ENCODE measurements around the gene NHSL1. TPM values are rescaled to one million over a fixed set of nuclear protein-coding genes. Genes with fewer than 3 reads are reported as not detected.
A peak's percentile ranks its signal among the peaks of the same experiment; 100 is the strongest.

NHSL1 gene
- total RNA-seq, 2 experiments from 2014 or later = 0.53 to 0.70 TPM

DNA sequence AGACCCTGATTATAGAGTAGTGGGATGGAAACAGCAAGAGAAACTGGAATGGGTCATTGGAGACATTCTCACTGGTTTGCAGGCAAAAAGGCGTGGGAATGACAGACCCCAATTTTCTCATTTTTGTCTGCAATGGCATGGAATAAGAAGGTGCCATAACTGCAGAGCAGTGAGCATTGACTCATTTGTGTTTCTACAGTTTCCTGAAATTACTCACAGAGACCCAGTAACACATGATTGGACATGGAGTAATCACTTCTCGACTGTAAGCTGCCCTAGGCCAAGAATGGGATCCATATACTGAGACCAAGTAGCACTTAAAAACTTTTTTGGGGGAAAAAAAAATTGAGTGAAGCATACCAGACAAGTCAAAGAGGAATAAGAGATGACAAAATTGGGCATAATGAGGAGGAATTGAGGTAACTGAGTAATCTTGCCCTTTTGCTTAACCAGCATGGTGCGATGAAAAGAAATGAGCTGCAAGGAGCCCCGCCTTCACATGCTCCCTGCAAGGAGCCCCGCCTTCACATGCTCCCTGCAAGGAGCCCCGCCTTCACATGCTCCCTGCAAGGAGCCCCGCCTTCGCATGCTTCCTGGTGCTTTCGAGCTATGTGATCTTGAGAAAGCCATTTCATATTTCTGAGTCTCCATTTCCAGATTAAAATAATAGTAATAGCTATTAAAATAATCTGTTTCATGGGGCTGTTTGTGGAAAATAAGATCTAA, 44.1 kb downstream of the NHSL1 start:
- Mint-ChIP-seq H3K27me3 (no peaks in the 10 kb centered on the region), H3K9me3 (ENCODE audit: low read depth) (no peaks in the 10 kb centered on the region), H3K36me3 (ENCODE audit: low read depth) (no peaks in the 10 kb centered on the region), H3K27ac (peak overlapping the region; percentile 76), H3K4me3 (peak overlapping the region; percentile 24), H3K4me1 (peaks cover 23% of the 10 kb centered on the region)
- peak; percentile 72 for DNase-seq
- CTCF ChIA-PET = interaction anchor here (0.6 to 1.4 kb wide), 9 partner anchors 14 to 66 kb away, joined by 3 to 9 read pairs (median 4); no protein-coding TSS in a partner anchor
- intact Hi-C loops (cut with DNase I, micrococcal nuclease) = loop anchor here in 1 of 2 experiments (1.0 kb wide), 1 partner anchor 51 kb away; the partner anchor contains the start of gene HEBP2
- POLR2A ChIA-PET = interaction anchor here (0.7 to 1.3 kb wide), 2 partner anchors 10 to 19 kb away, joined by 3 to 5 read pairs; no protein-coding TSS in a partner anchor
- ATAC-seq = peak; percentile 82

DNA sequence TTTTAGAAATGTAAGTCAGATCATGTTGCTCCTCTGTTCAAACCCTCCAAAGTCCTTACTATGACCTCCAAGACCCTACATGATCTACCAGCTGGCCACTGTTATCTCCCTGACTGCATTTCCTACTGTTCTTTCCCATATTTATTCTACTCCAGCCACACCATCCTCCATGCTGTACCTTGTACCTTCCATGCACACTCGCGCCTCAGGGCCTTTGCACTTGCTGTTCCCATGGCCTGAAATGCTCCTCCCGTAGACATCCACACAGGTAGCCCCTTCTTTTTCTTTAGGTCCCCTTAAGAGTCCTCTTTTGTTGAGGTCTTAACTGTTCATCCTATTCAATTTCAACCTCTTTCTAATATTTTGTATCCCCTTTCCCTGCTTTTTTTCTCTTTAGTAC, 48.3 kb downstream of the NHSL1 start:
- no peaks in the 10 kb centered on the region for H3K9me3 Mint-ChIP-seq (ENCODE audit: low read depth)
- DNase-seq (no peak), ATAC-seq (no peak)
- intact Hi-C loops (cut with DNase I, micrococcal nuclease) = no loop called here
- no peak overlapping the region for H3K4me3 Mint-ChIP-seq
- POLR2A ChIA-PET = no interaction called here
- H3K36me3 Mint-ChIP-seq (ENCODE audit: low read depth) = no peaks in the 10 kb centered on the region
- H3K4me1 Mint-ChIP-seq = peaks cover 15% of the 10 kb centered on the region
- H3K27me3 Mint-ChIP-seq = no peaks in the 10 kb centered on the region
- H3K27ac Mint-ChIP-seq = no peak overlapping the region
- CTCF ChIA-PET = interaction anchor here (0.7 kb wide), 1 partner anchor 13 kb away, joined by 3 read pairs; no protein-coding TSS in a partner anchor

DNA sequence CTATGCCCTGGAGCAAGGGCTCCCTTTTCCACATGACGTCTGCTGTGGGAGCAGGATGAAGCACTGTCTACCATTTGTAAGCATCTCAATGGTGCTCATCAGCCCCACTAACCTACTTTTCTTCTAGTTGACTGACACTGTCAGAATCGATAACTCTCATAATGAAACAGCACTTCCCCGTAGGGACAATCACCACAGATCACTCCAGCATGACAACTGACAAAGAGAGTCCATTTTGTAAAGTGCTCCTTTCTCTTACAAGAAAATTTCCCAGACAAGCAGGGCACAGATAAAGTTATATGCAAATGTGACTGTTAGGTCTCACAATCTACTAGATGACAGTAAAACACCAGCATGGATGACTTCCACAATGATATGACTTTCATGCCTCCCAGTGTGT, 48.8 kb downstream of the NHSL1 start:
- DNase-seq (no peak), ATAC-seq (no peak)
- no peaks in the 10 kb centered on the region for H3K9me3 Mint-ChIP-seq (ENCODE audit: low read depth)
- no peak overlapping the region for H3K4me3 Mint-ChIP-seq
- H3K27me3 Mint-ChIP-seq = no peaks in the 10 kb centered on the region
- CTCF ChIA-PET = no interaction called here
- peaks cover 9% of the 10 kb centered on the region for H3K4me1 Mint-ChIP-seq
- no peak overlapping the region for H3K27ac Mint-ChIP-seq
- POLR2A ChIA-PET = no interaction called here
- H3K36me3 Mint-ChIP-seq (ENCODE audit: low read depth) = no peaks in the 10 kb centered on the region
- intact Hi-C loops (cut with DNase I, micrococcal nuclease) = no loop called here

DNA sequence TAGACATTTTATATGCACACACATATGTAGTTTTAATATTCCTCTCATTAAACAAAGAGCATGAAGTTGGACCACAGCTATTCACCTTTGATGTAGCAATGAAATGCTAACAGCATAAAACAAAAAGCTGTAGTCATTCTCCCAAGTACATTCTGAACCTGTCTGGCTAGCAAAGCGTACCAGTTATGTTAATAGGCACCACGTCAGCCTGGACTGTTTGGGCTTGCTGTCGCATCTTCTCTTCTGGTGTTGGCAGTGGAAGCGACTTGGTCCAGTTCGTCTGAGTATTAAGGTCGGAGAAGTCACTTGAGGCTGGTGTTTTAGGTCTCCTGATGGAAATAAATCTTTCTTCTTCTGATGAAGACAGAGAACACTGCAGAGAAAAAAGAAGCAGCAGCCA, 52.5 kb downstream of the NHSL1 start:
- POLR2A ChIA-PET = no interaction called here
- DNase-seq = no peak
- intact Hi-C loops (cut with DNase I, micrococcal nuclease) = no loop called here
- CTCF ChIA-PET = interaction anchor here (1.5 kb wide), 1 partner anchor 17 kb away, joined by 6 read pairs; no protein-coding TSS in a partner anchor
- Mint-ChIP-seq H3K9me3 (ENCODE audit: low read depth) (peaks cover 1% of the 10 kb centered on the region), H3K27ac (no peak overlapping the region), H3K36me3 (ENCODE audit: low read depth) (no peaks in the 10 kb centered on the region), H3K4me1 (no peaks in the 10 kb centered on the region), H3K4me3 (no peak overlapping the region), H3K27me3 (no peaks in the 10 kb centered on the region)
- ATAC-seq = no peak

DNA sequence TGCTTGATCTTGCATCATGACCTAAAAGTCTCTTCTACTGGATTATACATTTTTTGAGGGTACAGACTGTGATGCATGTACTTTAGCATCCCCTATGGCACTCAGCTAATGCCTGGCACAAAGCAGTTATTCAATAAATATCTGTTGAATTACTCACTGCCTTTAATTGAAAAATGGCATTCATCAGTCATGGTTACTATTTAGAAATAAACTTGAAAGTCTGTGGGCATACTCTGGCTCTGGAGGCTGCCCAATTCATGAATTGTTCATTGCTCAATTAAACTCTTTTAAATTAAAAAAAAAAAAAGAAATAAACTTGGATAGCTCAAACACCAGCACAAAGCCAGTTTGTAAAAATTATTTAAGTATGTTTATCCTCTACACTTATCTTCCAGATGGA, 55.3 kb downstream of the NHSL1 start:
- ATAC-seq (no peak), DNase-seq (no peak)
- H3K27ac Mint-ChIP-seq = no peak overlapping the region
- no peak overlapping the region for H3K4me3 Mint-ChIP-seq
- no peaks in the 10 kb centered on the region for H3K27me3 Mint-ChIP-seq
- H3K36me3 Mint-ChIP-seq (ENCODE audit: low read depth) = no peaks in the 10 kb centered on the region
- ChIA-PET POLR2A (no interaction called here), CTCF (interaction anchor here (0.6 kb wide), 1 partner anchor 15 kb away, joined by 3 read pairs; no protein-coding TSS in a partner anchor)
- H3K4me1 Mint-ChIP-seq = no peaks in the 10 kb centered on the region
- peaks cover 1% of the 10 kb centered on the region for H3K9me3 Mint-ChIP-seq (ENCODE audit: low read depth)
- intact Hi-C loops (cut with DNase I, micrococcal nuclease) = no loop called here

DNA sequence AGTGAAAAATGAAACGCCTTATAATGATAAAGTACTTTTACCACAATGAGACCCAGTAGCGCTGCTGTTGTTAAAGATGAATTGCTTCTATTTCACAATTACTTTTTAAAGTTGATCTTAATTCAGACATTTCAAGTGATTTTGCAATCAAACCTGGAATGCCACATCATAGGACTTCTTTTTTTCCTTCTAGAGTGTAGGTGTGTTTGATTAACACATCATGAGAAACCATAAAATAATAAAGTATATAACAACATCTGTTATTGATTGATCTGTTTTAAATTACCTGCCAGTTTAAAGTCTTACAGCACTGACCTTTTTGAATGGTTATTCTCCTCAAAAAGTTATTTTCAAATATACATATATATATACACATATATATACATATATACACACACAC, 56.6 kb downstream of the NHSL1 start:
- no peak for DNase-seq
- intact Hi-C loops (cut with DNase I, micrococcal nuclease) = no loop called here
- H3K27ac Mint-ChIP-seq = no peak overlapping the region
- peaks cover 1% of the 10 kb centered on the region for H3K9me3 Mint-ChIP-seq (ENCODE audit: low read depth)
- no peaks in the 10 kb centered on the region for H3K4me1 Mint-ChIP-seq
- H3K4me3 Mint-ChIP-seq = no peak overlapping the region
- H3K27me3 Mint-ChIP-seq = no peaks in the 10 kb centered on the region
- CTCF ChIA-PET = interaction anchor here (0.7 to 1.8 kb wide), 4 partner anchors 23 to 75 kb away, joined by 3 to 5 read pairs (median 4); no protein-coding TSS in a partner anchor
- ATAC-seq = no peak
- H3K36me3 Mint-ChIP-seq (ENCODE audit: low read depth) = no peaks in the 10 kb centered on the region
- POLR2A ChIA-PET = no interaction called here

DNA sequence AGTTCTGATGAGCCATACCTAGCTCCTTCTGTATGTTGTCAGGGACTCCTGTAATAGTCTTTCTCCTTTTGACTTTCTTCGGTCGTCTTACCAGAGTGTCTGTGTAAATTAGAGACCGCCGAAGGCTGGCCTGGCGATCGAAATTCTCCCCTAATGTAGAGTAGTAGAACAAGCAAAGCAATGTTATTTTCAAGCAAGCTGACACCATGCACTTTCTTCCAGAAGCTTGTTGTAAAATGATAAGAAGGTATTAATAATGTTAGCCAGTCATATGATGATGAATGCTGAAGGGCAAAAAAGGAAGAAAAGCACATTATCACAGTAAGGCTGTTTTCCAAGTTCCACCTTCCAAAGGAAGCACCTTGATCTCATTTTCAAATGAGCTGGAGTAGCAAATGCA, 57.3 kb downstream of the NHSL1 start:
- ChIA-PET POLR2A (interaction anchor here (0.6 kb wide), 1 partner anchor 245 kb away, joined by 3 read pairs; no protein-coding TSS in a partner anchor), CTCF (interaction anchor here (0.7 to 1.8 kb wide), 7 partner anchors 13 to 76 kb away, joined by 3 to 5 read pairs (median 3); no protein-coding TSS in a partner anchor)
- Mint-ChIP-seq H3K9me3 (ENCODE audit: low read depth) (peaks cover 1% of the 10 kb centered on the region), H3K27ac (no peak overlapping the region), H3K36me3 (ENCODE audit: low read depth) (no peaks in the 10 kb centered on the region), H3K27me3 (no peaks in the 10 kb centered on the region), H3K4me3 (no peak overlapping the region), H3K4me1 (no peaks in the 10 kb centered on the region)
- no peak for DNase-seq
- intact Hi-C loops (cut with DNase I, micrococcal nuclease) = no loop called here
- ATAC-seq = no peak

DNA sequence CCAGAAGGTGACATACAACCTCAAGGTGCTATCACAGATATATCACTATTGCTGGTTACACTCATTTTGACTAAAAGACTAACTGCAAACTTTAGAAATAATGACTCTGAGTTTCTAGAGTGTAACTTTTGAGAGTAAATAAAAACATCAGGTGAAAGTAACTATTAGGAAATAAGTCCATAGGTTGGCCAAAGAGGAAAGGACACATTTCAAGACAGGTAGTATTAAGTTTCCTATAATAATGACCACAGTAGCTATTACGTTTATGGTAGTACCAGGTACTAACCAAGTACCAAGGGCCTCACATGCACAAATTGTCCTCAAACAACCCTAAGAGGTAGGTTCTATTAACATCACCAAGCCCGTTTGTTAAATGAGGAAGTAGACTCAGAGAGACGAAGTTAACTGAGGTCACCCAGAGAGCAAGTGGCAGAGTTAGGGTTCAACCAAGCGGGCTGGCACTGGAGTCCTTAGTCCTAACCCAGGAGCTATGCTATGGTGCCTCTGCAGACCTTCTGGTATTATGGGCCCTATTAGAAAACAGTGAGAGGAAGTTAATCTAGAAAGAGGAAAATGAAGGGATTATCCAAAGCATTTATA, 58.4 kb downstream of the NHSL1 start:
- no peak for DNase-seq
- ATAC-seq = no peak
- peaks cover 1% of the 10 kb centered on the region for H3K9me3 Mint-ChIP-seq (ENCODE audit: low read depth)
- H3K36me3 Mint-ChIP-seq (ENCODE audit: low read depth) = no peaks in the 10 kb centered on the region
- no peaks in the 10 kb centered on the region for H3K27me3 Mint-ChIP-seq
- ChIA-PET CTCF (interaction anchor here (0.6 to 1.8 kb wide), 5 partner anchors 12 to 133 kb away, joined by 3 to 5 read pairs (median 3); no protein-coding TSS in a partner anchor), POLR2A (no interaction called here)
- intact Hi-C loops (cut with DNase I, micrococcal nuclease) = no loop called here
- H3K4me3 Mint-ChIP-seq = no peak overlapping the region
- H3K27ac Mint-ChIP-seq = no peak overlapping the region
- no peaks in the 10 kb centered on the region for H3K4me1 Mint-ChIP-seq

DNA sequence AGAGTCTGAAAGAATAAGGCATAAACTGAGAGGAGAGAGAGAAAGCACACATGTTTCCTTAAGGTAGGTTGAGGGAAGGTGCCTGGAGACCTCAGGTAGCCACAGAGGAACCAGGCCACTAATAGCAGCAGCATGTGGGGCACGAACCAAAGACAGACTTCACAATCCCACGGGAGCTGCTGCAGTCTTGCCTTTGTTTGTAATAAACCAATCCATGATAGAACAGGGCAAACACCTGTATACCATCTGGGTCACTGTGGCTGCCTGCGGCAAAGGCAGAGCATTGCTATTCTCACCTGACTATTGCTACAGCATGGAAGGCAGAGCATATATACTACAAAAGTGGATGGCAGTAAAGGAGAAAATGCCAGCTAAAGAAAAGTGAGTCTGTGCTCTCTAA, 59.0 kb downstream of the NHSL1 start:
- DNase-seq (no peak), ATAC-seq (no peak)
- H3K9me3 Mint-ChIP-seq (ENCODE audit: low read depth) = peaks cover 1% of the 10 kb centered on the region
- no peaks in the 10 kb centered on the region for H3K4me1 Mint-ChIP-seq
- H3K36me3 Mint-ChIP-seq (ENCODE audit: low read depth) = no peaks in the 10 kb centered on the region
- intact Hi-C loops (cut with DNase I, micrococcal nuclease) = no loop called here
- no peaks in the 10 kb centered on the region for H3K27me3 Mint-ChIP-seq
- H3K4me3 Mint-ChIP-seq = no peak overlapping the region
- ChIA-PET CTCF (interaction anchor here (0.6 to 1.6 kb wide), 2 partner anchors 12 to 132 kb away, joined by 3 read pairs; no protein-coding TSS in a partner anchor), POLR2A (no interaction called here)
- no peak overlapping the region for H3K27ac Mint-ChIP-seq

DNA sequence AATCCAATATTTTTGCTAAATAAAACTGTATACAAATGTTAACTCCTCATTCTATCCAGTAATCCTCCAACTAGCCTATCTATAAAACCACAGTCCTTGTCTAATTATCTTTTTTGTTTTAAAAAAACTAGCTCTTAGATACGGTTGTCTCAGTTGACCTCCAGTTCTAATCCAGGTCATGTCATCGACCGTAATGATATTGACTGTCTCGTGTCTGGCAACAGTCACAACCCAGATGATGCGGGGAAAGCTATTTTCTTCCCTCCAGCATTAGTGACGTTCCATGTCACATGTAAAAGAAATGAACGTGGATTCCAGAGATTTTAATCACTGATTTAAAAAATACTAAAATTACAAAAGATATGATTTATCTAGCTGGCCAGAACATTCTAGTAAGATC, 59.7 kb downstream of the NHSL1 start:
- no peaks in the 10 kb centered on the region for H3K27me3 Mint-ChIP-seq
- intact Hi-C loops (cut with DNase I, micrococcal nuclease) = loop anchor here in 1 of 2 experiments (5.0 kb wide), 1 partner anchor 38 kb away; no protein-coding TSS in a partner anchor
- peaks cover 1% of the 10 kb centered on the region for H3K9me3 Mint-ChIP-seq (ENCODE audit: low read depth)
- H3K27ac Mint-ChIP-seq = no peak overlapping the region
- POLR2A ChIA-PET = no interaction called here
- H3K4me3 Mint-ChIP-seq = no peak overlapping the region
- no peaks in the 10 kb centered on the region for H3K4me1 Mint-ChIP-seq
- ATAC-seq = no peak
- CTCF ChIA-PET = interaction anchor here (1.0 kb wide), 1 partner anchor 313 kb away, joined by 3 read pairs; no protein-coding TSS in a partner anchor
- no peaks in the 10 kb centered on the region for H3K36me3 Mint-ChIP-seq (ENCODE audit: low read depth)
- DNase-seq = no peak

DNA sequence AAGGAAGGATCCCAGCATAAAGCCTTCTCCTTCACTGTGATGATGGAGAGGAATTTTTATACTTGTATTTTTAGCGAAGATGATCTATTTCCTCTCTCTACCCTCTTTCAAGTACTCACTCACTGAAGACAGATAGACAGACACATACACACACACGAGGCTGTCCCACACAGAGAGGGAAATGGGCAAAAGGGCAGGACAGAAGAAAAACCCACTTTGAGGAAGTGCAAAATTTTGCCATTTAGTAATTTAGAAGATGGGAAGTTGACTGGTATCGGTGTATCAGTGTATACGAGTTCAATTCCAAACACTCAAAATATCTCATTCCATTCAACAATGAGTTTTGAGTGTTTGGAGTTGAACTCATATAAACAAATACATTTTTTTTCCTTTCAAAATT, 64.4 kb downstream of the NHSL1 start:
- CTCF ChIA-PET = no interaction called here
- intact Hi-C loops (cut with DNase I, micrococcal nuclease) = loop anchor here in 1 of 2 experiments (5.0 kb wide), 1 partner anchor 42 kb away; no protein-coding TSS in a partner anchor
- Mint-ChIP-seq H3K27me3 (no peaks in the 10 kb centered on the region), H3K27ac (no peak overlapping the region), H3K4me1 (no peaks in the 10 kb centered on the region), H3K4me3 (no peak overlapping the region), H3K9me3 (ENCODE audit: low read depth) (no peaks in the 10 kb centered on the region), H3K36me3 (ENCODE audit: low read depth) (no peaks in the 10 kb centered on the region)
- POLR2A ChIA-PET = no interaction called here
- ATAC-seq (no peak), DNase-seq (no peak)
